OCI-LY7 (cell line): Measurements from ENCODE around the gene CACNA1B. TPM values are rescaled to one million over a fixed set of nuclear protein-coding genes. Genes with fewer than 3 reads are reported as not detected.

Experiments used
- BruUV-seq: library from RNA; stranded (reverse); fragments of 400-500 nt; replicated peaks from 2 replicates; lab custom pipeline; 2021; lab: Mats Ljungman, UMichigan
- CTCF ChIA-PET: fragments of 300-600 bp; sonication (Branson Sonifier 250); formaldehyde crosslinking; loops from one replicate; lab custom pipeline; 2022; ENCODE audit warnings: antibody characterized with exemption; ENCODE audit not compliant: unreplicated experiment; lab: Charles Lee
- POLR2A ChIA-PET: fragments of 300-600 bp; sonication (Branson Sonifier 250); formaldehyde crosslinking; loops from one replicate; lab custom pipeline; 2022; ENCODE audit warnings: antibody characterized with exemption; lab: Charles Lee
- DNase-seq: peaks from one replicate; pipeline ENCODE4 v3.0.0-alpha.2; 2015; ENCODE audit warnings: low spot score
- H2AFZ ChIP-seq: fragments of 200-600 bp; sonication (generic), shearing (Covaris generic); 2 replicates; pipeline ENCODE4 v1.6.1; 2014; ENCODE audit warnings: mild to moderate bottlenecking, antibody characterized with exemption, low read length, moderate library complexity
- H3K27ac ChIP-seq: fragments of 200-600 bp; sonication (generic); 2 replicates; pipeline ENCODE4 v1.5.1; 2014; ENCODE audit warnings: mixed run types, low read depth, mild to moderate bottlenecking, moderate library complexity, low read length, inconsistent platforms; ENCODE audit not compliant: poor library complexity, severe bottlenecking
- H3K36me3 ChIP-seq: fragments of 200-600 bp; sonication (generic); 2 replicates; pipeline ENCODE4 v1.6.1; 2014; ENCODE audit warnings: mild to moderate bottlenecking, antibody characterized with exemption, low read length, moderate library complexity, mixed read lengths; ENCODE audit not compliant: insufficient read depth
- H3K4me1 ChIP-seq: fragments of 200-600 bp; sonication (generic); 2 replicates; pipeline ENCODE4 v1.5.1; 2014; ENCODE audit warnings: mild to moderate bottlenecking, low read length; ENCODE audit not compliant: insufficient read depth, poor library complexity, severe bottlenecking
- H3K4me2 ChIP-seq: fragments of 200-600 bp; sonication (generic); 2 replicates; pipeline ENCODE4 v1.6.1; 2014; ENCODE audit warnings: mild to moderate bottlenecking, low read length
- H3K4me3 ChIP-seq: fragments of 200-600 bp; sonication (generic); 2 replicates; pipeline ENCODE4 v1.5.1; 2014; ENCODE audit warnings: mild to moderate bottlenecking, low read depth, low read length; ENCODE audit not compliant: poor library complexity, severe bottlenecking
- H3K79me2 ChIP-seq: fragments of 200-600 bp; sonication (generic); 2 replicates; pipeline ENCODE4 v1.6.1; 2016; ENCODE audit warnings: low read depth, mild to moderate bottlenecking, low read length, moderate library complexity, mixed read lengths; ENCODE audit not compliant: insufficient read depth
- H3K9me2 ChIP-seq: fragments of 200-600 bp; sonication (generic); 2 replicates; pipeline ENCODE4 v1.6.1; 2016; ENCODE audit warnings: mild to moderate bottlenecking, low read length, mixed read lengths; ENCODE audit not compliant: insufficient read depth
- H3K9me3 ChIP-seq: fragments of 200-600 bp; sonication (generic); 2 replicates; pipeline ENCODE4 v1.6.1; 2014; ENCODE audit warnings: mild to moderate bottlenecking, mixed run types, low read length, mixed read lengths
- H4K20me1 ChIP-seq: fragments of 200-600 bp; sonication (generic); 2 replicates; pipeline ENCODE4 v1.6.1; 2014; ENCODE audit warnings: mild to moderate bottlenecking, antibody characterized with exemption, low read length, moderate library complexity, mixed read lengths; ENCODE audit not compliant: insufficient read depth
- CTCF ChIP-seq: fragments of 200-600 bp; sonication (generic); conservative IDR thresholded peaks from 2 replicates; pipeline ENCODE4 v1.5.1; 2014; ENCODE audit warnings: mild to moderate bottlenecking, antibody characterized with exemption, low read length, moderate library complexity, mixed read lengths
- EZH2phosphoT487 ChIP-seq: fragments of 200-600 bp; sonication (generic); IDR thresholded peaks from 2 replicates; pipeline ENCODE4 v1.6.1; 2018; ENCODE audit warnings: low read depth, borderline replicate concordance, mild to moderate bottlenecking, mixed run types, antibody characterized with exemption, low read length, moderate library complexity, mixed read lengths
- intact Hi-C: fragments of 100-400 bp; cut with micrococcal nuclease; formaldehyde crosslinking; loops from one replicate; pipeline ENCODE4 v1.10.0; 2022; ENCODE audit not compliant: unreplicated experiment
- total RNA-seq, 2 experiments: library from RNA; depleted of rRNA in 1 of 2; stranded (reverse); fragments of >200 nt in 1 of 2; shearing (Covaris generic) in 1 of 2; gene quantifications; 2 replicates each; pipeline ENCODE4 v1.2.3, GENCODE V29; 2014 to 2022

Gene CACNA1B
- total RNA-seq, 2 experiments from 2014 or later: not detected

GRCh38 chr9:138053321-138053868 is 175.8 kb downstream of the CACNA1B start:
- DNase-seq: peak; percentile 28
- Histone ChIP-seq H2AFZ (no peak overlapping the region), H4K20me1 (no peaks in the 10 kb centered on the region), H3K4me2 (no peak overlapping the region), H3K36me3 (no peaks in the 10 kb centered on the region), H3K27ac (no peak overlapping the region), H3K9me2 (no peaks in the 10 kb centered on the region), H3K9me3 (no peaks in the 10 kb centered on the region), H3K4me1 (no peaks in the 10 kb centered on the region), H3K4me3 (no peak overlapping the region), H3K79me2 (no peaks in the 10 kb centered on the region)
- CTCF ChIA-PET: interaction anchor here (0.5 kb wide), 1 partner anchor 34 kb away, joined by 8 read pairs; no protein-coding TSS in a partner anchor
- intact Hi-C loops: no loop called here
- TF ChIP-seq CTCF: no peak
- no peak for TF ChIP-seq EZH2phosphoT487
- POLR2A ChIA-PET: no interaction called here
- no TSS peak for BruUV-seq

GRCh38 chr9:138053996-138054752 is 176.6 kb downstream of the CACNA1B start:
- CTCF ChIA-PET: no interaction called here
- intact Hi-C loops: no loop called here
- H3K9me2 ChIP-seq: no peaks in the 10 kb centered on the region
- H3K79me2 ChIP-seq: no peaks in the 10 kb centered on the region
- H3K36me3 ChIP-seq: no peaks in the 10 kb centered on the region
- POLR2A ChIA-PET: interaction anchor here (0.6 kb wide), 1 partner anchor 35 kb away, joined by 4 read pairs; no protein-coding TSS in a partner anchor
- no peak overlapping the region for H3K4me2 ChIP-seq
- H4K20me1 ChIP-seq: no peaks in the 10 kb centered on the region
- TF ChIP-seq EZH2phosphoT487: no peak
- peak; percentile 33; the same call in 1 of the 2 replicates for TF ChIP-seq CTCF
- no TSS peak for BruUV-seq
- no peaks in the 10 kb centered on the region for H3K9me3 ChIP-seq
- H3K27ac ChIP-seq: no peak overlapping the region
- peak; percentile 11 for DNase-seq
- no peak overlapping the region for H2AFZ ChIP-seq
- no peak overlapping the region for H3K4me3 ChIP-seq
- H3K4me1 ChIP-seq: no peaks in the 10 kb centered on the region

GRCh38 chr9:138057726-138058125 is 180.1 kb downstream of the CACNA1B start:
- intact Hi-C loops: no loop called here
- no peak for DNase-seq
- Histone ChIP-seq H3K4me2 (no peak overlapping the region), H3K4me3 (no peak overlapping the region), H2AFZ (no peak overlapping the region), H3K27ac (no peak overlapping the region), H3K9me3 (no peaks in the 10 kb centered on the region), H3K36me3 (no peaks in the 10 kb centered on the region), H3K9me2 (no peaks in the 10 kb centered on the region), H3K4me1 (no peaks in the 10 kb centered on the region), H3K79me2 (no peaks in the 10 kb centered on the region), H4K20me1 (no peaks in the 10 kb centered on the region)
- CTCF ChIA-PET: no interaction called here
- BruUV-seq: no TSS peak
- TF ChIP-seq EZH2phosphoT487 (no peak), CTCF (no peak)
- POLR2A ChIA-PET: no interaction called here
